Stimulated activated CD8-positive, alpha-beta memory T cell treated with anti-CD3 and anti-CD28 coated beads, Interleukin-7, amount 100 ng/mL, for 24 hours (primary cell): ENCODE measurements around the gene VIT.
"Not testable (repeated sequence)": the region's sequence is repeated elsewhere in the genome, so short reads cannot be mapped to it uniquely, and the experiment has no call there.

Experiments
- DNase-seq: peaks from one replicate; pipeline ENCODE4 v3.0.0-alpha.2; 2020; ENCODE audit warnings: low read depth

The VIT gene

DNA sequence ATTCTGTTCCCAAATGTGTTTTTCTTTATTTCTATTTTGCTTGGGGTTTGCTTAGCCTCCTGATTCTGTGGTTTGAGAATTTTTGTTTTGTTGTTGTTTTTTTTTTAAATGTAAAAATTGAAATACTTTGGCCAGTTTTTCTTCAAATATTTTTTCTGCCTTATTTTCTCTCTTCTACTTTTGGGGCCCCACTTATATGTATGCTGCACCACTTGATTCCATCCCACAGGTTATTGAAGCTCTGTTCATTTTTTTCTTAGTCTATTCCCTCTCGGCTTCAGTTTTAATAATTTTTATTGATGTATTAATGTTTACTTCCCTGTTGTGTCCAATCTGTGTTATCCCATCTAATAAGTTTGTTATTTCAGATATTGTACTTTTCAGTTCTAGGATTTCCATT, 17.7 kb upstream of the VIT start:
- no peak for DNase-seq

DNA sequence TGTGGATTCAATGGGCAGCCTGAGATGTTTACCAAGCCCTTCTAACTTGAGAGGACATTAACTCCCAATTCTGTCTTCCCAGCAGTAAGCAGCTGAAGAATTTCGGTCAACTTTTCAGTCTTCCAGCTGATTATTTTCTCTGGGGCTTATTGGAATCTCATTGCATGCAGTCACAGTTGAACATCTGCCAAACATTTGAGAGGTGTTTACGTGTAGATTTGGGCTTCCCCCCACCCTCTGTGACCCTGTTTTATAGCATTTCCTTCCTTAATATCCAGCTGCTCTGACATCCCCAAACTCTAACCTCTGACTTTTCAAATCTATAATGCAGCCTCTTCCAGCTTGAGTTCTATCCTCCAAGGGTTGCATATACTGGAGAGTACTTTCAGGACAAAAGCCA, 16.5 kb upstream of the VIT start:
- no peak for DNase-seq

GRCh38 chr2:36682562-36682961, 13.9 kb upstream of the VIT start:
- DNase-seq = no peak

DNA sequence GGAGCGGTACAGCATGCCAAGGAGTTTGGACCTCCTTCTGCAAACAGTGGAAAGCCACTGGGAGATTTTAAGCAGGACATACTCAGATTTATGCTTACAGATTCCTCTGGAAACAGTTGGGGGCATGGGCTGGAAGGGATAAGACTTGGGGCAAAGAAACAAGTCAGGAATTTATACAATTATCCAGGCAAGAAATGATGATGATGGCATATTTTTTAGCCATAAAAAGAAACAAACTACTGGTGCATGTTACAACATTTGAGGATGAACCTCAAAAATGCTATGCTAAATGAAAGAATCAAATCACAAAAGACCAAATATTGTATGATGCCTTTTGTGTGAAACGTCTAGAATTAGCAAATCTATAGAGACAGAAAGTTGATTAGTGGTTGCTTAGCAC, 13.5 kb upstream of the VIT start:
- no peak for DNase-seq

GRCh38 chr2:36688291-36688690, 8.2 kb upstream of the VIT start:
- not testable (repeated sequence) for DNase-seq

DNA sequence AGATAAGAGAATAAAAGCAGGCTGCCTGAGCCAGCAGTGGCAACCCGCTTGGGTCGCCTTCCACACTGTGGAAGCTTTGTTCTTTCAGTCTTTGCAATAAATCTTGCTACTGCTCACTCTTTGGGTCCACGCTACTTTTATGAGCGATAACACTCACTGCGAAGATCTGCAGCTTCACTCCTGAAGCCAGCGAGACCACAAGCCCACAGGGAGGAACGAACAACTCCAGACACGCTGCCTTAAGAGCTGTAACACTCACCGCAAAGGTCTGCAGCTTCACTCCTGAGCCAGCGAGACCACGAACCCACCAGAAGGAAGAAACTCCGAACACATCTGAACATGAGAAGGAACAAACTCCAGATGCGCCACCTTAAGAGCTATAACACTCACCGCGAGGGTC, 7.5 kb upstream of the VIT start:
- not testable (repeated sequence) for DNase-seq

DNA sequence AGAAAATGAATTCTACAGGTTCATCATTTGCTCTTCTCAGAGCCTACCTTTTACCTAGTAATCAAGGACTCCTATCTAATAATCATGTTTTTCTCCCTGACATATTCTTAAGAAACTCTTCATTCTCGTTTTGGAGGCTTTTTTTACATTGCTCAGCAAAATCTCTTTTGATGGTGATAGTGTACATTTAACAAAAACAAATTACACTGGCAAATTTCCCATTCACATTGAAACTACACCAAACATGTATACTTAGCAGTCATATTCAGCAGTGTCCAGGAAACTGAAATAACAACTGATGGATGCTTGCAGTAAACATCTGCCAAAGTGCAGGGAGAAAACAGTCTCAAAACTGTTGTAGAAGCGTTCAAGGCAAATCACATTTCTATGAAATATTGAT, 4.4 kb upstream of the VIT start:
- DNase-seq = no peak

DNA sequence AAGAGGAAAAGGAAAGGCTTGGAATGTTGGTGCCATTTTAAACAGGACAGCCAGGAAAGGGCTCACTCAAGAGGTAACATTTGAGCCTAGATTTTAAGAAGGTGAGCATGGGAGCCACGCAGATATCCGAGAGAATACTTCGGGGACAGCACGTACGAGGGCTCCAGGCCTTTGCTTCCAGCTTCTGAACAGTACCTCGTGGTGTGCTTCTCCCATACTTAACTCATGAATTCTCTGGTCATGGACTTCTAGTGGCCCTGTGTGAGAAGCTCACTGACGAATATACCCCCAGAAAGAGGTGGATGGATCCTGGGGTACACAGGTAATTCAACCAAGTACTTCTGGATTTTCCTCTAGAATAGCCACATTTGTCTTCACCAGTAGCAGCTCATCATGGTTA, 2.7 kb upstream of the VIT start:
- no peak for DNase-seq

- DNase-seq = no peak
Observed at GRCh38 chr2:36695746-36696415, 626 bp upstream of the VIT start.

DNA sequence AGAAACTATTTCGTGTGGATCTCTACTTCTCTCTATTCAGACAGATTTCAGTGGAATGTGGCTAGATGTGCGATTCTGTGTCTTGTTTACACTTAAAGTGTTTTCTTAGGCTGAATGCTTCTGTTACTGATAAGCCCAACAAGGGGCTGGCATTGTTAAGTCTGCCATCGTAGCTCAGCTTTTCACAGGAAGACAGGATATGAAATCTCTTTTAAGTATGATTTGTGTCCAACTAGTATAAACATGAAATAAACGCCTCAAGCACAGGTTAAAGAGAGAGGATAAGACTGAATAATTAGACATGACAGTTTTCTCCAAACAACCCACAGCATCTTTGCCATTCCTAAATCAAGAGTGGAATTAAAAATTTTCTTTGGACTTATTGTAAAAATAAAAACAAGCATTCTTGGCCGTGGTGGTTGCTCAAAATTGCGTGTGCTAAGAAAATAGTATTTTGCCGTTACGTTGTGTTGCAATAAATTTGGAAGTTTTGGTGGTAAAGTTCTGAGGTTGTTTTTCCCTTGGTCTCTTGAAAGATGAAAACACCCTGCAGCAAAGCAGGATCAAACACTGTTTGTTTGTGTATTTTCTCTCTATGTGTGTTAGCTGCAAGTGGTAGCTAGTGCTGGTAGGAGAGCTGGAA, 1.0 kb downstream of the VIT start:
- DNase-seq = no peak

- DNase-seq = no peak
Observed at GRCh38 chr2:36698993-36699392, 2.5 kb downstream of the VIT start.

- DNase-seq = no peak
Observed at GRCh38 chr2:36700311-36700710, 3.8 kb downstream of the VIT start.

DNA sequence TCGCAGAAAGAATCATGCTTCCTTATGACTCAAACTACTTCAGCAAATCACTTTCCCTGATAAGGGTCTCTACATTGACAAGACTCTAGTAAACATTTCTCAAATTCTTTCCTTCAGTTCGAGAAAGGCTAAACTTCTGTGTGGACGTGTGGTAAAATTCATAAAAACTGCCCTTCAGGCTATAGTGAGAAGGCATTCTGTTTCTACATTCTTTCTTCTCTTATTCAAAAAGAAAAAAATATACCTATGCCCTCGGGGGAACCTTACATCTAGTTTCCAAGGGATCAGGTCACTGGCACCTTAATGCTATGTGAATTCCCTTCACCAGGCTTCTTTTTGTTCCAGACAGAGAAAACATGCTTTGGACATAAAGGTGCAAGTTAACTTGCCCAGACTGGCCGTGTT, 4.9 kb downstream of the VIT start:
- DNase-seq = no peak

DNA sequence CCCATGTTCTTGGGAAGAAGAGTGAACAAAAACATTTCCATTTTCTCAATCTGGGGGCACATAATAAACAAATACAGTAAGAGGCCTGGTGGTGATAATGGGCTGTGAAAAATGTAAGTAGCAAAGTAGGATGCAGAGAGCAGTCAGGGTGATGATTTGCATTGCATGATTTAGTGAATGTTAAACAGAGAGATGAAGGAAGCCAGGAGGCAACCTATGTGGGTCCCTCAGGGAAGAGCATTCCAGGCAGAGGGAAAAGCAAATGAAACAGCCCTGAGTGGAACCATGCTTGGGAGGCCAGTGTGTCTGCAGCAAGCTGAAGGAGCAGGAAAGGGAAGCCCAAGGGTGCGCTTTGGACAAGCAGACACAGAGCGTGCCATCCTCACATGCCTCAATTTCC, 5.4 kb downstream of the VIT start:
- DNase-seq = no peak

GRCh38 chr2:36702781-36703180, 6.3 kb downstream of the VIT start:
- DNase-seq = no peak

- no peak for DNase-seq
Observed at GRCh38 chr2:36704475-36705150, 8.1 kb downstream of the VIT start.

DNA sequence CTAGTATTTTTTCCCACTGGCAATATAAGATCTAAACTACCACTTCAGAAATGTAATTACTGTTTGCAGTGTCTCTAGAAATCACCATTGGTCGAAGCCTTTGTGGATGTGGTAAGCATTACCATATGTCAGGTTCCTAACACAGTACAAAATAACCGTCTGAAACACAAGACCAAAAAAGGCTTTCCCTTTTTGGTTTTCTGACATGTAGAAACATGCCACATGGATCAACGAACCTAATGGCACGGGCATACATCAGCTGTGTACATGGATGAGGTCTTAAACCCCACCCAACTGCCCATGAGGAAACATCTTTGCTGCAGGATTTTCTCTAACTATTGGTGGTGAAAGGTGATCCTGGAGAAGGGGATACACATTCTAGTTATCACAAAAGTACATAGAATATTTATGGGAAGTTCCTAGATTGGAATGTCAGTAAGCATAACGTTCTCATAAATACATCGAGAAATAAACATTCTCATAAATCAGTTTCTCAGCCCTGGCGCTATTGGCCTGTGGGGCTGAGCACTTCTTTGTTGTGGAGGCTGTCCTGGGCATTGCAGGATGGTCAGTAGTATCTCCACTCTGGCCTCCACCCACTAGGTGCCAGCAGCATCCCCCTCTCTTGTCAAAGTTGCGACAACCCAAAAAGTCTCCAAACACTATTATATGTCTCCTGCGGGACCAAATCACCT, 9.0 kb downstream of the VIT start:
- no peak for DNase-seq

DNA sequence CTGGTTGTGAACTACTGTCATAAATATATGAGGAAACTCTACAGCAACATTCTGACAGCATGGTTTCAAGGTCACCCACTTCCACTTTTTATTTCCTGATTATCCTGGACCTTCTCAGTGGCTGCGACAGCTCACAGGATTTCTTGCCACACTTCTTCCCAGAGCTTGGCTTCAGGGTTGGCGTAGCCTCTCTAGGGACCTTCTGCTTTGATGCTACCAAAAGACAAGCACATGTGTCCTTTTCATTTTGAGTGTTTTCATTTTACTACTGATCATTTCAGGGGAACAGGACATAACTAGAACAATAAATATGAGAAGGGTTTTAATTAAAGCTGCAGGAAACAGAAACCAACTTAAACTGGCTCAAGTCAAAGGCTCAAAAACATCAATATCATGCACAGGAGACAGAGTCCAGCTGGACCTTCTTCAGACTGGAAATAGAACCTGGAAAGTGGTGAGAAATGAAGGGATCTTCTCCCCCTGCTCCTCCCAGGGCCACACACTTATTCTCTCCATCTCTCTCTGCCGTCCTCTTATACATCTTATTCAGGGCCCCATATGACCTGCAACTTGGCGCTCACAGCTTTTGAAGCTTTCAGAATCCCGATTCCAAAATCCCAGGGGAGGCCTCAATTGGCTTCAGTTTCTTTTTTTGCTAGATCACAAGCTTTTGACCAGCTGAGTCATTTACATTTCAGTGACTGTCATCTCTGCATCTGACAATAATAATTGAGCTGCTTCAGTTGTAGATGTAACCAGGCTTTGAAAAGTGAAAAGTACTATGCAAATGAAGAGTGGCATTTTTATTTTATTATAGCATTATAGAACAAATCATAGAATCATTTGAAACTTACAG, 9.7 kb downstream of the VIT start:
- no peak for DNase-seq

- no peak for DNase-seq
Observed at GRCh38 chr2:36707050-36707449, 10.5 kb downstream of the VIT start.

GRCh38 chr2:36708041-36708741, 11.7 kb downstream of the VIT start:
- DNase-seq = no peak

GRCh38 chr2:36710858-36711515, 14.5 kb downstream of the VIT start:
- no peak for DNase-seq
